Left ventricle myocardium inferior (tissue), 1 donor: ENCODE results near the gene SUGT1. TPM values are rescaled to one million over a fixed set of nuclear protein-coding genes. Genes with fewer than 3 reads are reported as not detected.
"Not testable (repeated sequence)": the region's sequence is repeated elsewhere in the genome, so short reads cannot be mapped to it uniquely, and the experiment has no call there.

Experiments used
- DNase-seq: peaks from one replicate; pipeline ENCODE4 v3.0.0-alpha.2; 2020
- H3K27ac ChIP-seq: fragments of 200-600 bp; replicated peaks from 2 replicates; pipeline ENCODE4 v1.8.0; 2021
- H3K27me3 ChIP-seq: fragments of 200-600 bp; 2 replicates; pipeline ENCODE4 v1.8.0; 2021; ENCODE audit warnings: low read depth
- H3K36me3 ChIP-seq: fragments of 200-600 bp; 2 replicates; pipeline ENCODE4 v1.8.0; 2021
- H3K4me1 ChIP-seq: fragments of 200-600 bp; 2 replicates; pipeline ENCODE4 v1.8.0; 2021
- H3K4me3 ChIP-seq: fragments of 200-600 bp; 2 replicates; pipeline ENCODE4 v1.8.0; 2021; ENCODE audit warnings: mild to moderate bottlenecking, moderate library complexity
- H3K9me3 ChIP-seq: fragments of 200-600 bp; replicated peaks from 2 replicates; pipeline ENCODE4 v1.8.0; 2021
- intact Hi-C: fragments of 100-400 bp; cut with micrococcal nuclease; formaldehyde crosslinking; loops from one replicate; pipeline ENCODE4 v1.11.0; 2022
- long read RNA-seq: library from polyadenylated mRNA; unstranded; transcript quantifications from one replicate; pipeline ENCODE4 v2.0.0, GENCODE V29; 2021
- total RNA-seq: library from RNA; stranded (reverse); fragmentation: NEBNext Ultra II Directional; extraction: Animal tissue kit (Norgen Biotek cat#: 25700); gene quantifications from one replicate; pipeline ENCODE4 v1.2.1, GENCODE V29; 2021
- TF ChIP-seq, protein P1 (sequence below): fragments of 200-600 bp; IDR thresholded peaks from 2 replicates; pipeline ENCODE4 v1.8.0; 2021; ENCODE audit warnings: antibody characterized with exemption, mild to moderate bottlenecking, borderline replicate concordance
- donor health status: DM: no; HTN: yes; CAD: no; lungs with severe emphysema.

SUGT1 gene
- 57.8 TPM for total RNA-seq
- long read RNA-seq, partial matches to known transcripts = 0 of 5 reads
- long read RNA-seq, other reads (novel, unspliced or antisense) = 4 of 5 reads

DNA sequence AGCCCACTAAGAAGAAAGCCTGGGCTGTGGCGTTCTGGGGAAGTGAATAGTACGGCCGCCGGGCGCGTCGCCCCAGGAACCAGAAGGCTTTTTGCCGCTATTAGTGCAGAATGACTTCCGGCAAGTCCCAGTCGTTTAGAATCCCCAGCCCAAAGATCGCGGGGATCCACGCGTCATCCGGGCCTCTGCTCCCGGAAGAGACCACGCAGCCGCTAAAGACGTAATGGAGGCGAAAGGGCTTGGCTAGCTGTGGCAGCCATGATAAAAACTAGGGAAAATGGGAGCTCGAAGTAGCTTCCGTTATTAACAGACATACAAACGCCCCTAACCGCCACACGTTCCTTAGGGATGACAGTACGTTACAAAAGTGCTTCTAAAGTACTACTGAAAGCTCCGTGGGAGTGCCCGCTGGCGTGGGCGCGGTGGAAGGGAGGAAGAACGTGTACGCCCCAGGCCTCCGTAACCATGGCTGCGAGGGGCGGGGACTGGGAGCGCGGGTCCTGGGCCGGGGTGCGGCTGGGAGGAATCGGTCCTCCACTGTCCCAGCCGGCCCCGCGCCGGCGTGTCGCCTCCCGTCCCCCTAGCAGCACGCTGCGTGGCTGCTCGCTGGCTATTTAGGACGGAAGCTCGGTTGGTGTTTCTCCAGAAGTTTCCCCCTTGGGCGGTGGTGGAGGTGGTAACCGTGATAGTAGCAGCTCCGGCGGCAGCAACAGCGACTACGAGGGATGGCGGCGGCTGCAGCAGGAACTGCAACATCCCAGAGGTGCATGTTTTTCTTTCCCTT is at the start of gene SUGT1:
Gene SUGT1, plus strand, starts transcription at position 641 of the 784 bp plus-strand sequence. Its CDS starts 85 bp downstream, at position 726.
- Histone ChIP-seq H3K4me3 (peak within 1 kb of the TSS; percentile 92), H3K4me1 (peaks cover 59% of the 10 kb centered on the region), H3K36me3 (peaks cover 11% of the 10 kb centered on the region), H3K9me3 (no peaks in the 10 kb centered on the region), H3K27ac (peak within 1 kb of the TSS; percentile 99), H3K27me3 (no peaks in the 10 kb centered on the region)
- DNase-seq = peak; percentile 98
- TF ChIP-seq, protein P1, sequence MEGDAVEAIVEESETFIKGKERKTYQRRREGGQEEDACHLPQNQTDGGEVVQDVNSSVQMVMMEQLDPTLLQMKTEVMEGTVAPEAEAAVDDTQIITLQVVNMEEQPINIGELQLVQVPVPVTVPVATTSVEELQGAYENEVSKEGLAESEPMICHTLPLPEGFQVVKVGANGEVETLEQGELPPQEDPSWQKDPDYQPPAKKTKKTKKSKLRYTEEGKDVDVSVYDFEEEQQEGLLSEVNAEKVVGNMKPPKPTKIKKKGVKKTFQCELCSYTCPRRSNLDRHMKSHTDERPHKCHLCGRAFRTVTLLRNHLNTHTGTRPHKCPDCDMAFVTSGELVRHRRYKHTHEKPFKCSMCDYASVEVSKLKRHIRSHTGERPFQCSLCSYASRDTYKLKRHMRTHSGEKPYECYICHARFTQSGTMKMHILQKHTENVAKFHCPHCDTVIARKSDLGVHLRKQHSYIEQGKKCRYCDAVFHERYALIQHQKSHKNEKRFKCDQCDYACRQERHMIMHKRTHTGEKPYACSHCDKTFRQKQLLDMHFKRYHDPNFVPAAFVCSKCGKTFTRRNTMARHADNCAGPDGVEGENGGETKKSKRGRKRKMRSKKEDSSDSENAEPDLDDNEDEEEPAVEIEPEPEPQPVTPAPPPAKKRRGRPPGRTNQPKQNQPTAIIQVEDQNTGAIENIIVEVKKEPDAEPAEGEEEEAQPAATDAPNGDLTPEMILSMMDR = peak; percentile 72
- intact Hi-C loops = no loop called here

DNA sequence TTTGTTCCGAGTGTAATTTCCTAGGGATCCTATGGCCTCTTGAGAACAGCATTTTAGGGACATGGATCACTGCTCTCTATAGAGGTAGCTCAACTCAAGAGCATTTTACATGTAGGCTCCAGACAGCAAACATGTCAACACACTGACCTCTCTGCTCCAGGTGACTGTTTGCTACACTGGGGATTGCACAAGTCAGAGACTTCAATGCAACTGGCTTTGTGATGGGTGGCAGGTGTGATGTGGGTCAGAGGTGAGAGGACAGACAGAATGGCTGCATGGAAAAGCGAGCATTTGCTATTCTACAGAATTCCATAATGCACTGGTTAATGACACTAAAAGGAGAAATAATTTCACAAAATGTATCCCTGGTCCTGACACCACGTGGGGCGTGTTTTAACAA is 49.3 kb upstream of the SUGT1 start:
- H3K9me3 ChIP-seq, H3K27ac ChIP-seq, H3K36me3 ChIP-seq, intact Hi-C loops, DNase-seq, H3K27me3 ChIP-seq, H3K4me3 ChIP-seq: not testable (repeated sequence)
- H3K4me1 ChIP-seq = peaks cover 18% of the 10 kb centered on the region

DNA sequence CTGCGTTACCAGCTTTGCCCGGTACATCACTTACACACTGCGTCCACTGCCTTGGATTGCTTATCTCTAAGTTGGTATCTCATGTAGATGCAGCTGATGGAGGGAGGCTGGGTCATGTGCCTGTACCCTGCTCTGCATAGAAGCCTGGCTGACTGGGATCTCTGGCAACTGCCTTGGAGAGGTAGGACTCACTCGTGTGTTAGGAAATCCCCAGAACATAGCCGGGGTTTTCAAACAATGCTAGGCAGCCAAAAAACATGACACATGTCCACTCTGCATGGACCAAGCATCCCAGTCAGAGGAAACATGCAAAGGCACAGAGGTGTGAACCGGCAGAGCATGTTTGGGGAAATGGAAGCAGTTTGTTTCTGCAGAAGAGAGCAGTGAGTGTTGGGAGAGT is 46.5 kb upstream of the SUGT1 start:
- H3K4me1 ChIP-seq = peaks cover 21% of the 10 kb centered on the region
- intact Hi-C loops, H3K27me3 ChIP-seq, DNase-seq, H3K27ac ChIP-seq, H3K9me3 ChIP-seq, H3K4me3 ChIP-seq, H3K36me3 ChIP-seq: not testable (repeated sequence)

DNA sequence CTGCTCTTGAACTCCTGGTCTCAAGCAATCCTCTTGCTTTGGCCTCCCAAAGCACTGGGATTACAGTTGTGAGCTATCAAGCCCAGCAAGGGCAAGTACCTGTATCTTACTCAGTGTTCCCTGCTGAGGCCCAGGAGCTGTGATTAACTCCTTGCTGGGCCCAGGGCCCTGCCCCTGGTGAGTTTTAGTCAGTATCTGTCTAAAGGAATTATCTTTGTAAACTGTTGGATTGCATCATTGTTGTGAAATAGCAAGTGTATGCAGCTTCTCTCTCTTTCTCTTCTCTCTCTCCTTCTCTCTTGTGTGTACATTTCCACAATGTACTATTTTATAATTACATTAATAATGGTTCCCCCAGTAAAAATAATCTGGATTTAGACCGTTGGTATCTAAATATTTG is 45.8 kb upstream of the SUGT1 start:
- H3K27ac ChIP-seq, H3K36me3 ChIP-seq, DNase-seq, H3K4me3 ChIP-seq, H3K27me3 ChIP-seq, intact Hi-C loops, H3K9me3 ChIP-seq: not testable (repeated sequence)
- H3K4me1 ChIP-seq = peaks cover 21% of the 10 kb centered on the region

DNA sequence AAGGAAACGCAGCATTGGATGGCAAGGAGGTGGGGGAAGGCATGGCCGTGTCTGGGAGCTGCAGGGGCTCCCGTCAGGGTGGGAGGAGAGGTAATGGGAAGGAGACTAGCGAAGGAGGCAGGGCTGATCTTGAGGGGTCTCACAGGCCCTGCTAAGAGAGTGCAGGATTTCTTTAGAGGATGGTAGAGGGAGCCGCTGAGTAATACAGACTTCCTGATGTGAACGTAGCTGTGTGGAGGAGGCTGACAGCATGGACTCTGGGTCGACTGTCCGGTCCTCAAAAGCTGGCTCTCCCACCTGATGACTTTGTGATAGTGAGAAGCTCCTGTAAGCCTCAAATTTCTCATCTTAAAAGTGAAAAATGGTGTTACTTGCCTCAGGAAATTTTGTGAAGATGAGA is 44.5 kb upstream of the SUGT1 start:
- H3K36me3 ChIP-seq, H3K9me3 ChIP-seq, H3K4me3 ChIP-seq, intact Hi-C loops, DNase-seq, H3K27ac ChIP-seq, H3K27me3 ChIP-seq: not testable (repeated sequence)
- H3K4me1 ChIP-seq = peaks cover 21% of the 10 kb centered on the region

DNA sequence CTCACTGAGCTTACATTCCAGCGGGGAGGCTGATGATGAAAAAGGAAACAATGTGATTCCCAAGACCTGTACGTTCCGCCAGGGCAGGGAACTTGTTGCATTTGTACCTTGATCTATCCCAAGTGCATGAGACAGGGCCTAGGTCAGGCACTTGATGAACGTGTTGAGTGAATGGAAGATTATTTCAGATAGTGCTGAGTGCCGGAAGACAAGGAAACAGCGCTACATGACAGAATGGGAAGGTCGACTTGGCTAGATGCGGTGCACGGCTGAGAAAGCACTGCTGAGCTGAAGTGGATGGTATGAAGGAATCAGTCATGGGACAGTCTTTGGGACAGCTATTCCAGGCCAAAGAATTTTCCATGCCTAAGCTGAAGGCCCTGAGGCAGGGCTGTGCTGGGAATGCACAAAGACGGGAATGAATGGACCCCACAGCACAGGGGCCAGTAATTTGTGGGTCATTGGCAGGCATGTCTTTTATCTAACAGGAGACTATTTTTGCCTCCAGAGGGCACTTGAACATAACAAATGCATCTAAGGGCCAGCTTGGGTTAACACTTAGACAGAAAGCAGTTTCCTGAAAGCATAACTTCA is 43.5 kb upstream of the SUGT1 start:
- H3K27me3 ChIP-seq, intact Hi-C loops, H3K4me3 ChIP-seq, H3K36me3 ChIP-seq, H3K9me3 ChIP-seq: not testable (repeated sequence)
- Histone ChIP-seq H3K4me1 (peaks cover 21% of the 10 kb centered on the region), H3K27ac (peak overlapping the region; percentile 75)
- TF ChIP-seq, protein P1 = peak; percentile 55
- peak; percentile 23 for DNase-seq

DNA sequence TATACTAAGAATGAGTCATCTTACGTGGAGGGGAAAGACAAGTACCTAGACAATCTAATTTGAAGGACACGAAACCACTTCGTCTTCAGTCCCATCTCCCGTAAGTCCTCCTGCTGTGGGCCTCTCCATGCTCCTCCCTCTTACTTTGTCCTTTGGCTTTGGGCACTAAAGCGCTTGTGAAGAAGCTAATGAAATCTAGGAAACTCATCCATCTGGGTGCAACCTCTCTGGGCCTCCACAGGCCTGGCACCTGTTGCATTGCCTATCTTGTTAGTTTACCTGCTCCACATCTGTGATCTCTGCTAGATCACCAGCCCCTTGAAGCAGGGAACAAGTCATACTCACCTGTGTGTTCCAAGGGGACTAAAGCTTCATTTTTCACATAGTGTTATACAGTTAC is 42.5 kb upstream of the SUGT1 start:
- DNase-seq, H3K27me3 ChIP-seq, intact Hi-C loops, H3K36me3 ChIP-seq, H3K9me3 ChIP-seq, H3K4me3 ChIP-seq: not testable (repeated sequence)
- Histone ChIP-seq H3K4me1 (peaks cover 21% of the 10 kb centered on the region), H3K27ac (peak overlapping the region; percentile 75)

DNA sequence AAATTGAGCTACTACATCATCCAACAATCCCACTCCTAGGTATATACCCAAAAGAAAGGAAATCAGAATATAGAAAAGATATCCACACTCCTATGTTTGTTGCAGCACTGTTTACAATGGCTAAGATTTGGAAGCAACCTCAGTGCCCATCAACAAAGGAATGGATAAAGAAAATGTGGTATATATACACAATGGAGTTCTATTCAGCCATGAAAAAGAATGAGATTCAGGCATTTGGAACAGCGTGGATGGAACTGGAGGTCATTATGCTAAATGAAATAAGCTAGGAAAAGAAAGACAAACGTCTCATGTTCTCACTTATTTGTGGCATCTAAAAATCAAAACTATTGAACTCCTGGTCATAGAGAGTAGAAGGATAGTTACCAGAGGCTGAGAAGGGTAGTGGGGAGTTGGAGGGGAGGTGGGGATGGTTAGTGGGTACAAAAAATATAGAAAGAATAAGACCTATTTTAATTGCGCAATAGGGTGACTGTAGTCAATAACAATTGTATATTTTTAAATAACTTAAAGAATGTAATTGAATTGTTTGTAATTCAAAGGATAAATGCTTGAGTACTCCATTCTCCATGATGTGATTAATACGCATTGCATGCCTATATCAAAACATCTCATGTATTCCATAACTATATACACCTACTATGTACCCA is 37.4 kb upstream of the SUGT1 start:
- H3K36me3 ChIP-seq = peaks cover 4% of the 10 kb centered on the region
- intact Hi-C loops = no loop called here

More for the DNA sequence above, 37.4 kb upstream of the SUGT1 start:
- TF ChIP-seq, protein P1 = no peak
- Histone ChIP-seq H3K27ac (no peak overlapping the region), H3K9me3 (no peaks in the 10 kb centered on the region), H3K4me1 (peaks cover 31% of the 10 kb centered on the region), H3K4me3 (no peak overlapping the region), H3K27me3 (no peaks in the 10 kb centered on the region)
- DNase-seq = no peak
